AG08395 (cell line): ENCODE measurements around the gene HPD.
"Not testable (repeated sequence)": the region's sequence is repeated elsewhere in the genome, so short reads cannot be mapped to it uniquely, and the experiment has no call there.

Experiments used
- DNase-seq: peaks from one replicate; pipeline ENCODE4 v3.0.0; 2012; ENCODE audit warnings: mixed read lengths, low spot score

HPD gene

GRCh38 chr12:121866331-121866730, 7.7 kb upstream of the HPD start:
- DNase-seq: no peak

- DNase-seq: no peak
Measured at GRCh38 chr12:121861636-121862254, 3.1 kb upstream of the HPD start.

- not testable (repeated sequence) for DNase-seq
Measured at GRCh38 chr12:121860699-121861098, 2.0 kb upstream of the HPD start.

GRCh38 chr12:121860257-121860656, 1.6 kb upstream of the HPD start:
- no peak for DNase-seq

GRCh38 chr12:121858318-121858661, 369 bp downstream of the HPD start:
- no peak for DNase-seq

GRCh38 chr12:121857322-121858246, 1.1 kb downstream of the HPD start:
- no peak for DNase-seq

GRCh38 chr12:121852392-121852791, 6.3 kb downstream of the HPD start:
- DNase-seq: not testable (repeated sequence)

GRCh38 chr12:121849665-121850064, 9.0 kb downstream of the HPD start:
- no peak for DNase-seq

- no peak for DNase-seq
Measured at GRCh38 chr12:121849211-121849610, 9.4 kb downstream of the HPD start.

GRCh38 chr12:121845701-121846100, 13.0 kb downstream of the HPD start:
- DNase-seq: no peak

- no peak for DNase-seq
Measured at GRCh38 chr12:121843236-121843982, 15.2 kb downstream of the HPD start.

GRCh38 chr12:121839993-121840761, 18.5 kb downstream of the HPD start:
- no peak for DNase-seq

- peak; percentile 100 for DNase-seq
Measured at GRCh38 chr12:121839106-121839992, 19.3 kb downstream of the HPD start.

GRCh38 chr12:121838126-121838525, 20.5 kb downstream of the HPD start:
- DNase-seq: no peak

GRCh38 chr12:121837680-121838079, 21.0 kb downstream of the HPD start:
- DNase-seq: no peak

- DNase-seq: no peak
Measured at GRCh38 chr12:121831571-121832245, 27.0 kb downstream of the HPD start.

GRCh38 chr12:121830588-121831265, 27.9 kb downstream of the HPD start:
- DNase-seq: no peak

GRCh38 chr12:121830134-121830533, 28.5 kb downstream of the HPD start:
- no peak for DNase-seq

GRCh38 chr12:121829250-121829918, 29.3 kb downstream of the HPD start:
- no peak for DNase-seq
